ENCODE measurements around the gene RABGAP1L. TPM values are rescaled to one million over a fixed set of nuclear protein-coding genes. Genes with fewer than 3 reads are reported as not detected.
"Not testable (repeated sequence)": the region's sequence is repeated elsewhere in the genome, so short reads cannot be mapped to it uniquely, and the experiment has no call there.

Gene RABGAP1L
- total RNA-seq, 2 donors from 2014 or later, result 148 to 174 TPM

GRCh38 chr1:174337000-174337681 lies 177.8 kb downstream of the RABGAP1L start:
- Histone ChIP-seq H3K4me3 (no peak overlapping the region), H3K4me1 (no peaks in the 10 kb centered on the region), H3K36me3 (no peaks in the 10 kb centered on the region), H3K27ac (peak overlapping the region in 1 of 2 donors; percentile 26), H3K9me3 (peaks cover 0 to 5% of the 10 kb centered on the region in 2 donors), H3K27me3 (no peaks in the 10 kb centered on the region)
- TF ChIP-seq CTCF (IDR thresholded peaks at IDR 0.05), result no peak
- DNase-seq (ENCODE audit: low spot score), result no peak

GRCh38 chr1:174340404-174340803 lies 181.1 kb downstream of the RABGAP1L start:
- not testable (repeated sequence) for DNase-seq (ENCODE audit: low spot score); H3K27me3 ChIP-seq; H3K4me3 ChIP-seq; H3K27ac ChIP-seq; H3K9me3 ChIP-seq; H3K36me3 ChIP-seq; H3K4me1 ChIP-seq

GRCh38 chr1:174344162-174344561 lies 184.8 kb downstream of the RABGAP1L start:
- H3K9me3 ChIP-seq, result peaks cover 0 to 5% of the 10 kb centered on the region in 2 donors
- no peak overlapping the region for H3K27ac ChIP-seq
- no peak for TF ChIP-seq CTCF (IDR thresholded peaks at IDR 0.05)
- H3K4me3 ChIP-seq, result no peak overlapping the region
- no peak for DNase-seq (ENCODE audit: low spot score)
- H3K27me3 ChIP-seq, result no peaks in the 10 kb centered on the region
- no peaks in the 10 kb centered on the region for H3K4me1 ChIP-seq
- no peaks in the 10 kb centered on the region for H3K36me3 ChIP-seq

- Histone ChIP-seq H3K9me3 (no peaks in the 10 kb centered on the region), H3K4me3 (no peak overlapping the region), H3K4me1 (no peaks in the 10 kb centered on the region), H3K36me3 (no peaks in the 10 kb centered on the region), H3K27ac (peak overlapping the region in 1 of 2 donors; percentile 52), H3K27me3 (no peaks in the 10 kb centered on the region)
- no peak for TF ChIP-seq CTCF (IDR thresholded peaks at IDR 0.05)
- no peak for DNase-seq (ENCODE audit: low spot score)
These were observed 192.8 kb downstream of the RABGAP1L start for GRCh38 chr1:174352117-174352516.

GRCh38 chr1:174352883-174353608 lies 193.7 kb downstream of the RABGAP1L start:
- Histone ChIP-seq H3K36me3 (no peaks in the 10 kb centered on the region), H3K4me1 (no peaks in the 10 kb centered on the region), H3K4me3 (no peak overlapping the region), H3K27ac (peak overlapping the region; percentile 36 to 52), H3K9me3 (no peaks in the 10 kb centered on the region), H3K27me3 (no peaks in the 10 kb centered on the region)
- DNase-seq (ENCODE audit: low spot score), result no peak
- TF ChIP-seq CTCF (IDR thresholded peaks at IDR 0.05), result no peak

GRCh38 chr1:174358344-174358743 lies 199.0 kb downstream of the RABGAP1L start:
- H3K36me3 ChIP-seq, result no peaks in the 10 kb centered on the region
- no peak overlapping the region for H3K4me3 ChIP-seq
- H3K27ac ChIP-seq, result peak overlapping the region in 1 of 2 donors; percentile 30
- no peaks in the 10 kb centered on the region for H3K27me3 ChIP-seq
- DNase-seq (ENCODE audit: low spot score), result no peak
- H3K4me1 ChIP-seq, result peaks cover 0 to 14% of the 10 kb centered on the region in 2 donors
- no peak for TF ChIP-seq CTCF (IDR thresholded peaks at IDR 0.05)
- H3K9me3 ChIP-seq, result no peaks in the 10 kb centered on the region
